ENCODE data around the gene PSMD1.

DNA sequence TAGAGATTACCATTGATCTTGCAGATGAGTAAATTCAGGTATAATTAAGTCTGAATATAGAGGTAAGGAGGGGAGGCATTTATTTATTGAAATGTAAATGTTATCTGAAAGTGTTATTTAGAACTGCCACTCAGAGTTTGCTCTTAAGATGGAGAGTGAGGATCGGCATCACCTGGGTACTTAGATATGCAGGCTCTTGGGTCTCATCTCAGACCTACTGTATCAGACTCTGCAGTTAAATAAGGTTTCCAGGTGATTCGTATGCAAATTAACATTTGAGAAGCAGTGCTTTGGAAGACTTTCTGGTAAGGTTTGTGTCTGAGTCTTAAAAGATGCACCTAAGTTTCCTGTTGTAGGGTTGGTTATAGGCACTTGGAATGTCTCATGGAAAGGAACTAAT lies 59.0 kb downstream of the PSMD1 start:
- TF ChIP-seq POLR2A (IDR thresholded peaks at IDR 0.05) (no peak), CTCF (IDR thresholded peaks at IDR 0.05) (no peak)
